H1 (cell line): ENCODE results near the gene CORO2B.

Experiments
- CEBPB ChIP-seq: IDR thresholded peaks from 2 replicates; pipeline ENCODE4 v1.6.1; 2012; ENCODE audit warnings: low read depth, low read length
- EZH2 ChIP-seq: fragments of 200-600 bp; sonication (generic); IDR thresholded peaks from 2 replicates; pipeline ENCODE4 v1.7.1; 2012; ENCODE audit warnings: low read depth, mild to moderate bottlenecking, moderate library complexity, low read length, inconsistent platforms; ENCODE audit not compliant: severe bottlenecking

- TF ChIP-seq CEBPB (no peak), EZH2 (no peak)
These were observed 93.5 kb downstream of the CORO2B start for GRCh38 chr15:68672251-68672650.
